Endothelial cell (in vitro differentiated cells): ENCODE data around the gene FLT1. TPM values are rescaled to one million over a fixed set of nuclear protein-coding genes. Genes with fewer than 3 reads are reported as not detected.

Experiments used
- DNase-seq: peaks from one replicate; pipeline ENCODE4 v3.0.0; 2021; ENCODE audit warnings: low spot score
- H3K27ac Mint-ChIP-seq: one replicate; pipeline ENCODE4 v1.8.0; 2021; ENCODE audit warnings: mixed read lengths, inconsistent platforms; ENCODE audit not compliant: unreplicated experiment
- H3K27me3 Mint-ChIP-seq: one replicate; pipeline ENCODE4 v1.8.0; 2021; ENCODE audit warnings: mild to moderate bottlenecking, moderate library complexity, mixed read lengths, inconsistent platforms; ENCODE audit not compliant: unreplicated experiment
- H3K36me3 Mint-ChIP-seq: one replicate; pipeline ENCODE4 v1.8.0; 2021; ENCODE audit warnings: mild to moderate bottlenecking, low read depth, mixed read lengths, inconsistent platforms; ENCODE audit not compliant: unreplicated experiment
- H3K4me1 Mint-ChIP-seq: one replicate; pipeline ENCODE4 v1.8.0; 2021; ENCODE audit warnings: mild to moderate bottlenecking, mixed read lengths, inconsistent platforms; ENCODE audit not compliant: unreplicated experiment
- H3K4me3 Mint-ChIP-seq: one replicate; pipeline ENCODE4 v1.8.0; 2021; ENCODE audit warnings: mild to moderate bottlenecking, mixed read lengths, inconsistent platforms; ENCODE audit not compliant: unreplicated experiment
- H3K9me3 Mint-ChIP-seq: one replicate; pipeline ENCODE4 v1.8.0; 2021; ENCODE audit warnings: mixed read lengths, inconsistent platforms; ENCODE audit not compliant: unreplicated experiment
- total RNA-seq: library from RNA; stranded (reverse); fragmentation: NEBNext Ultra II Directional; extraction: Animal tissue kit (Norgen Biotek cat#: 25700); gene quantifications from one replicate; pipeline ENCODE4 v1.2.1, GENCODE V29; 2021; ENCODE audit not compliant: unreplicated experiment
- TF ChIP-seq, protein P1 (sequence below): fragments of 200-600 bp; sonication (generic); IDR thresholded peaks from one replicate; pipeline ENCODE4 v1.5.0; 2021; ENCODE audit warnings: antibody characterized with exemption; ENCODE audit not compliant: unreplicated experiment

Gene FLT1
- total RNA-seq, 1 donor from 2014 or later, result 759 TPM

DNA sequence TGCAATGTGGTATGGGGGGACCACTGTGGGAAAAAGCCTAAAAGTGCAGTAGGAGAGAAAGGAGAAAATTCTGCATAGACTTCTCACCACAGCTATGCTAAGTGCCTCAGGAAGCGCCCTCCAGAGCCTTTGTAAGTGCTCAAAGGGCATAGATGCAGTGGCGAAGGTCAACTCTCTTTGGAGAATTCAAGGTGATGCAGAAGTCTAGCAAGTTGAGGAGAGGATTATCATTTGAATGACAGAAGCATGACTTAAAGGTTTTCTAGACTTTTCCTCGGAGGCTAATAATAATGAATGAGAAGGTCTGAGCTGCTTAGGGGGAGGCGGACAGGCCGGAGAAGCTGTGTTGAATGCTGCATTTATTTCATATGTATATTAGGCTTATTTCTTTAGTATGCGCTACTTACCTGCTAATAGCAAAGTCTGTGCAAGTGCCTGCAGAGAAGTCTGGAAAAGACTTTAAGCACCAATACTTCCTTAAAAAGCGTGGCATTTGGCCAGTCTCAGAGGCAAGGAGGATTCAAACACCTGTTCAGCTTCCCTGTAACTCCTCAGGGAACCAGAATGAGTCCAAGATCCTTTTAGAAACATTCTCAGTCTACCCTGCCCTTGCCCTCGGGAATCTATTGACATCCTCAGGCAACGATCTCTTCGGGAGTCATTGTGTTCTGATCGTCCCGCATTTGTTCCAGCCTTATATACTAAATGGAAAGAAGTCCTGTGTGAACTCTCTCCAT, 56.2 kb downstream of the FLT1 start:
- TF ChIP-seq, protein P1, sequence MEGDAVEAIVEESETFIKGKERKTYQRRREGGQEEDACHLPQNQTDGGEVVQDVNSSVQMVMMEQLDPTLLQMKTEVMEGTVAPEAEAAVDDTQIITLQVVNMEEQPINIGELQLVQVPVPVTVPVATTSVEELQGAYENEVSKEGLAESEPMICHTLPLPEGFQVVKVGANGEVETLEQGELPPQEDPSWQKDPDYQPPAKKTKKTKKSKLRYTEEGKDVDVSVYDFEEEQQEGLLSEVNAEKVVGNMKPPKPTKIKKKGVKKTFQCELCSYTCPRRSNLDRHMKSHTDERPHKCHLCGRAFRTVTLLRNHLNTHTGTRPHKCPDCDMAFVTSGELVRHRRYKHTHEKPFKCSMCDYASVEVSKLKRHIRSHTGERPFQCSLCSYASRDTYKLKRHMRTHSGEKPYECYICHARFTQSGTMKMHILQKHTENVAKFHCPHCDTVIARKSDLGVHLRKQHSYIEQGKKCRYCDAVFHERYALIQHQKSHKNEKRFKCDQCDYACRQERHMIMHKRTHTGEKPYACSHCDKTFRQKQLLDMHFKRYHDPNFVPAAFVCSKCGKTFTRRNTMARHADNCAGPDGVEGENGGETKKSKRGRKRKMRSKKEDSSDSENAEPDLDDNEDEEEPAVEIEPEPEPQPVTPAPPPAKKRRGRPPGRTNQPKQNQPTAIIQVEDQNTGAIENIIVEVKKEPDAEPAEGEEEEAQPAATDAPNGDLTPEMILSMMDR, result no peak
- Mint-ChIP-seq H3K4me1 (peaks cover 82% of the 10 kb centered on the region), H3K27me3 (peaks cover 15% of the 10 kb centered on the region), H3K36me3 (peaks cover 74% of the 10 kb centered on the region), H3K4me3 (peak overlapping the region; percentile 28), H3K9me3 (no peaks in the 10 kb centered on the region), H3K27ac (peak overlapping the region; percentile 57)
- no peak for DNase-seq

- H3K27ac Mint-ChIP-seq, result no peak overlapping the region
- no peak for DNase-seq
- TF ChIP-seq, protein P1, result no peak
- peak overlapping the region; percentile 56 for H3K4me3 Mint-ChIP-seq
- peaks cover 73% of the 10 kb centered on the region for H3K36me3 Mint-ChIP-seq
- peaks cover 14% of the 10 kb centered on the region for H3K27me3 Mint-ChIP-seq
- peaks cover 82% of the 10 kb centered on the region for H3K4me1 Mint-ChIP-seq
- H3K9me3 Mint-ChIP-seq, result no peaks in the 10 kb centered on the region
These were observed 56.9 kb downstream of the FLT1 start for GRCh38 chr13:28438067-28438466.

DNA sequence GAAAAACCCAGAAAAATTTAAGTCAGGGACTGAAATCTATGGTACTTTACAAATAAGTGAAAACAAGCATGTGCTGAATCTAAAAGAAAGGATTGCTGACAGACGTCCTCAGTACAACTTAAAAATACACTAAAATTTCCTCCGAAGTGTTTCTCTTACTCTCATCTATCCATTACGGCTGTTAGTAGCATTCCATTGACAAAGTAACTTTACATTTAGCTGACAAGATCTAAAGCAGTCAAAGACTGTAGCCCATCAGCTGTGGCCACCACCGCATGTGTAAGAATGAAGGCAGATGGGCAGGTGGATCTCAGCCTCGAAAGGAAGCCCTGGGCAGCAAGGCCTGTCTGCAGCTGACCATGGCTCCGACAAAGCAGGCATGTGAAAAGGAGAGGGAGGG, 59.0 kb downstream of the FLT1 start:
- TF ChIP-seq, protein P1, result no peak
- Mint-ChIP-seq H3K36me3 (peaks cover 76% of the 10 kb centered on the region), H3K27ac (peak overlapping the region; percentile 49), H3K4me3 (peak overlapping the region; percentile 57), H3K27me3 (peaks cover 14% of the 10 kb centered on the region), H3K9me3 (no peaks in the 10 kb centered on the region), H3K4me1 (peaks cover 81% of the 10 kb centered on the region)
- no peak for DNase-seq

- Mint-ChIP-seq H3K36me3 (peaks cover 70% of the 10 kb centered on the region), H3K4me1 (peaks cover 80% of the 10 kb centered on the region), H3K4me3 (peak overlapping the region; percentile 19), H3K27ac (no peak overlapping the region), H3K9me3 (no peaks in the 10 kb centered on the region), H3K27me3 (peaks cover 12% of the 10 kb centered on the region)
- TF ChIP-seq, protein P1, result no peak
- DNase-seq, result no peak
These were observed 60.0 kb downstream of the FLT1 start for GRCh38 chr13:28434926-28435325.

- Mint-ChIP-seq H3K27me3 (peaks cover 9% of the 10 kb centered on the region), H3K4me1 (peaks cover 82% of the 10 kb centered on the region), H3K4me3 (peak overlapping the region; percentile 59), H3K9me3 (no peaks in the 10 kb centered on the region), H3K27ac (peak overlapping the region; percentile 33), H3K36me3 (peaks cover 71% of the 10 kb centered on the region)
- TF ChIP-seq, protein P1, result no peak
- DNase-seq, result no peak
These were observed 61.9 kb downstream of the FLT1 start for GRCh38 chr13:28432816-28433560.
